HCT116 (cell line): ENCODE measurements around the gene HPS5.

Experiments
- ATF3 ChIP-seq: IDR thresholded peaks from 2 replicates; pipeline ENCODE4 v1.6.1; 2012
- CTCF ChIP-seq, 3 experiments: fragments of 200-600 bp in 1 of 3; sonication (generic) in 1 of 3; IDR thresholded peaks in 2 of 3; conservative IDR thresholded peaks in 1 of 3; 2 replicates each; pipeline ENCODE4 v1.5.1; 2012 to 2017; ENCODE audit warnings: low read depth in 2 of 3, low read length in 2 of 3, antibody characterized with exemption in 1 of 3, borderline replicate concordance in 1 of 3, control low read depth in 1 of 3, mild to moderate bottlenecking in 1 of 3, mixed read lengths in 1 of 3, mixed run types in 1 of 3, moderate library complexity in 1 of 3; ENCODE audit not compliant: insufficient read depth in 1 of 3
- EZH2 ChIP-seq: fragments of 200-600 bp; sonication (generic); IDR thresholded peaks from 2 replicates; pipeline ENCODE4 v1.6.1; 2017; ENCODE audit warnings: antibody characterized with exemption, mixed run types
- POLR2A ChIP-seq: IDR thresholded peaks from 2 replicates; pipeline ENCODE4 v1.7.0; 2011; ENCODE audit warnings: borderline replicate concordance; ENCODE audit not compliant: insufficient read depth, insufficient read length; ENCODE audit errors: extremely low read depth
- POLR2AphosphoS5 ChIP-seq: IDR thresholded peaks from 2 replicates; pipeline ENCODE4 v1.6.1; 2011; ENCODE audit warnings: mild to moderate bottlenecking, low read depth, low read length, moderate library complexity
- SIN3A ChIP-seq: IDR thresholded peaks from 2 replicates; pipeline ENCODE4 v1.6.1; 2012; ENCODE audit warnings: low read depth
- TCF7L2 ChIP-seq: IDR thresholded peaks from 2 replicates; pipeline ENCODE4 v1.7.0; 2011; ENCODE audit warnings: borderline replicate concordance, inconsistent platforms; ENCODE audit not compliant: insufficient read depth, insufficient read length; ENCODE audit errors: extremely low read depth

GRCh38 chr11:18254781-18255361 lies 67.1 kb downstream of the HPS5 start:
- TF ChIP-seq CTCF (IDR thresholded peaks at IDR 0.05 in 2 of 3, conservative IDR thresholded peaks at IDR 0.05 in 1 of 3; ENCODE audit: borderline replicate concordance in 1 of 3, insufficient read depth in 1 of 3, low read depth in 2 of 3, low read length in 2 of 3): no peak
- no peak for TF ChIP-seq POLR2A
- TF ChIP-seq POLR2AphosphoS5: no peak
- TF ChIP-seq TCF7L2: no peak
- no peak for TF ChIP-seq ATF3
- TF ChIP-seq EZH2: no peak
- TF ChIP-seq SIN3A: no peak
